Neural cell (in vitro differentiated cells): ENCODE results near the gene LDLRAD3. TPM values are rescaled to one million over a fixed set of nuclear protein-coding genes. Genes with fewer than 3 reads are reported as not detected.

Experiments used
- H2AFZ ChIP-seq: fragments of 200-600, 300-800 bp; sonication (generic), shearing (Covaris generic); 2 replicates; pipeline ENCODE4 v1.6.0; 2014; ENCODE audit warnings: low read depth, mild to moderate bottlenecking, antibody characterized with exemption, low read length, moderate library complexity
- H3F3A ChIP-seq: fragments of 200-600 bp; shearing (Covaris generic); 2 replicates; pipeline ENCODE4 v1.6.1; 2016; ENCODE audit warnings: mild to moderate bottlenecking, moderate library complexity, mixed read lengths, antibody characterized with exemption, low read length; ENCODE audit not compliant: insufficient read depth, poor library complexity, severe bottlenecking
- H3K27ac ChIP-seq: fragments of 200-600, 300-800 bp; sonication (generic), shearing (Covaris generic); 2 replicates; pipeline ENCODE4 v1.5.1; 2014; ENCODE audit warnings: mild to moderate bottlenecking, low read length, moderate library complexity
- H3K27me3 ChIP-seq: fragments of 300-800, 200-600 bp; sonication (generic), shearing (Covaris generic); 2 replicates; pipeline ENCODE4 v1.6.0; 2014; ENCODE audit warnings: mild to moderate bottlenecking, low read depth, low read length, moderate library complexity; ENCODE audit not compliant: insufficient read depth
- H3K36me3 ChIP-seq: fragments of 300-800, 200-600 bp; sonication (generic), shearing (Covaris generic); 2 replicates; pipeline ENCODE4 v1.5.1; 2014; ENCODE audit warnings: mild to moderate bottlenecking, antibody characterized with exemption, low read length, moderate library complexity; ENCODE audit not compliant: insufficient read depth
- H3K4me2 ChIP-seq: fragments of 300-800, 200-600 bp; sonication (generic), shearing (Covaris generic); 2 replicates; pipeline ENCODE4 v1.6.0; 2014; ENCODE audit warnings: mild to moderate bottlenecking, low read length
- H3K4me3 ChIP-seq: fragments of 300-800, 200-600 bp; sonication (generic), shearing (Covaris generic); 2 replicates; pipeline ENCODE4 v1.5.1; 2014; ENCODE audit warnings: mild to moderate bottlenecking, low read length, moderate library complexity
- H3K79me2 ChIP-seq: fragments of 200-600 bp; shearing (Covaris generic); replicated peaks from 2 replicates; pipeline ENCODE4 v1.6.0; 2014; ENCODE audit warnings: mild to moderate bottlenecking, low read length, moderate library complexity; ENCODE audit not compliant: insufficient read depth
- H3K9ac ChIP-seq: fragments of 300-800, 200-600 bp; sonication (generic), shearing (Covaris generic); 2 replicates; pipeline ENCODE4 v1.6.1; 2016; ENCODE audit warnings: mild to moderate bottlenecking, low read length, mixed read lengths
- H3K9me2 ChIP-seq: fragments of 200-600 bp; shearing (Covaris generic); 2 replicates; pipeline ENCODE4 v1.6.1; 2016; ENCODE audit warnings: mild to moderate bottlenecking, low read length, mixed read lengths; ENCODE audit not compliant: insufficient read depth
- H3K9me3 ChIP-seq: fragments of 200-600, 300-800 bp; sonication (generic), shearing (Covaris generic); 2 replicates; pipeline ENCODE4 v1.6.1; 2016; ENCODE audit warnings: mild to moderate bottlenecking, mixed run types, low read length, moderate library complexity, mixed read lengths
- H4K20me1 ChIP-seq: fragments of 200-600 bp; shearing (Covaris generic); 2 replicates; pipeline ENCODE4 v1.6.1; 2016; ENCODE audit warnings: mild to moderate bottlenecking, mixed run types; ENCODE audit not compliant: insufficient read depth
- EP300 ChIP-seq: fragments of 450-650 bp; conservative IDR thresholded peaks from 2 replicates; pipeline ENCODE4 v1.6.1; 2014; ENCODE audit warnings: antibody characterized with exemption, mild to moderate bottlenecking, moderate library complexity; ENCODE audit not compliant: poor library complexity, severe bottlenecking
- EZH2 ChIP-seq: fragments of 200-600, 300-800 bp; shearing (Covaris generic), sonication (generic); IDR thresholded peaks from 2 replicates; pipeline ENCODE4 v1.6.1; 2014; ENCODE audit warnings: antibody characterized with exemption, low read length, borderline replicate concordance, mild to moderate bottlenecking; ENCODE audit not compliant: insufficient read depth, poor library complexity, severe bottlenecking
- MXI1 ChIP-seq: fragments of 450-650 bp; conservative IDR thresholded peaks from 2 replicates; pipeline ENCODE4 v1.6.1; 2014; ENCODE audit warnings: antibody characterized with exemption, mild to moderate bottlenecking; ENCODE audit not compliant: poor library complexity, severe bottlenecking
- POLR2AphosphoS5 ChIP-seq: IDR thresholded peaks from 2 replicates; pipeline ENCODE4 v1.6.1; 2012
- RAD21 ChIP-seq: fragments of 450-650 bp; conservative IDR thresholded peaks from 2 replicates; pipeline ENCODE4 v1.6.1; 2014; ENCODE audit warnings: antibody characterized with exemption, mild to moderate bottlenecking, moderate library complexity
- SMC3 ChIP-seq: fragments of 450-650 bp; conservative IDR thresholded peaks from 2 replicates; pipeline ENCODE4 v1.6.1; 2014; ENCODE audit warnings: antibody characterized with exemption, mild to moderate bottlenecking, moderate library complexity; ENCODE audit not compliant: poor library complexity
- TAF1 ChIP-seq: IDR thresholded peaks from 2 replicates; pipeline ENCODE4 v1.6.1; 2012; ENCODE audit warnings: low read depth
- polyA plus RNA-seq: library from polyadenylated mRNA; depleted of rRNA; stranded (reverse); fragments of >200 nt; gene quantifications from 2 replicates; pipeline ENCODE4 v1.2.3, GENCODE V29; 2014
- TF ChIP-seq, protein P1 (sequence below): fragments of 450-650 bp; IDR thresholded peaks from 2 replicates; pipeline ENCODE4 v1.5.1; 2014; ENCODE audit warnings: antibody characterized with exemption, mild to moderate bottlenecking, moderate library complexity; ENCODE audit not compliant: poor library complexity, severe bottlenecking
- TF ChIP-seq, protein P2 (sequence below): IDR thresholded peaks from 2 replicates; pipeline ENCODE4 v1.6.1; 2012; ENCODE audit warnings: borderline replicate concordance

Gene LDLRAD3
- polyA plus RNA-seq, 1 donor from 2014 or later: 3.5 TPM

DNA sequence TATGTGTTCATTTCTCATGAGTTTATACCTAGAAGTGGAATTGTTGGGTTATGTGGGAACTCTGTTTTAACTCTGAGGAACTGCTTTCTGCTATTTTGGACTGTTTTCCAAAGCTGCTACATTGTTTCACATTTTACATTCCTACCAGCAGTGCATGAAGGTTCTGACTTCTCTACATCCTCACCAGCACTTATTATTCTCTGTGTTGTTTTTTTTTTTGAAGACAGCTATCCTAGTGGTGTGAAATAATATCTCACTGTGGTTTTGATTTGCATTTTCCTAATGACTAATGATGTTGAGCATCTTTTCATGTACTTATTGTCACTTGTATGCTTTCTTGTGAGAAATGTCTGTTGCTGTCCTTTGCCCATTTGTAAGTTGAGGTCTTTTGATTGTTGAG, 175.4 kb downstream of the LDLRAD3 start:
- H3K9ac ChIP-seq: no peak overlapping the region
- H4K20me1 ChIP-seq: no peaks in the 10 kb centered on the region
- H2AFZ ChIP-seq: no peak overlapping the region
- H3K36me3 ChIP-seq: no peaks in the 10 kb centered on the region
- H3K27ac ChIP-seq: no peak overlapping the region
- no peak for TF ChIP-seq SMC3
- no peak for TF ChIP-seq RAD21
- no peak for TF ChIP-seq MXI1
- TF ChIP-seq, protein P1, sequence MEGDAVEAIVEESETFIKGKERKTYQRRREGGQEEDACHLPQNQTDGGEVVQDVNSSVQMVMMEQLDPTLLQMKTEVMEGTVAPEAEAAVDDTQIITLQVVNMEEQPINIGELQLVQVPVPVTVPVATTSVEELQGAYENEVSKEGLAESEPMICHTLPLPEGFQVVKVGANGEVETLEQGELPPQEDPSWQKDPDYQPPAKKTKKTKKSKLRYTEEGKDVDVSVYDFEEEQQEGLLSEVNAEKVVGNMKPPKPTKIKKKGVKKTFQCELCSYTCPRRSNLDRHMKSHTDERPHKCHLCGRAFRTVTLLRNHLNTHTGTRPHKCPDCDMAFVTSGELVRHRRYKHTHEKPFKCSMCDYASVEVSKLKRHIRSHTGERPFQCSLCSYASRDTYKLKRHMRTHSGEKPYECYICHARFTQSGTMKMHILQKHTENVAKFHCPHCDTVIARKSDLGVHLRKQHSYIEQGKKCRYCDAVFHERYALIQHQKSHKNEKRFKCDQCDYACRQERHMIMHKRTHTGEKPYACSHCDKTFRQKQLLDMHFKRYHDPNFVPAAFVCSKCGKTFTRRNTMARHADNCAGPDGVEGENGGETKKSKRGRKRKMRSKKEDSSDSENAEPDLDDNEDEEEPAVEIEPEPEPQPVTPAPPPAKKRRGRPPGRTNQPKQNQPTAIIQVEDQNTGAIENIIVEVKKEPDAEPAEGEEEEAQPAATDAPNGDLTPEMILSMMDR: no peak
- TF ChIP-seq EZH2: no peak
- TF ChIP-seq TAF1: no peak
- no peak for TF ChIP-seq EP300
- TF ChIP-seq, protein P2, sequence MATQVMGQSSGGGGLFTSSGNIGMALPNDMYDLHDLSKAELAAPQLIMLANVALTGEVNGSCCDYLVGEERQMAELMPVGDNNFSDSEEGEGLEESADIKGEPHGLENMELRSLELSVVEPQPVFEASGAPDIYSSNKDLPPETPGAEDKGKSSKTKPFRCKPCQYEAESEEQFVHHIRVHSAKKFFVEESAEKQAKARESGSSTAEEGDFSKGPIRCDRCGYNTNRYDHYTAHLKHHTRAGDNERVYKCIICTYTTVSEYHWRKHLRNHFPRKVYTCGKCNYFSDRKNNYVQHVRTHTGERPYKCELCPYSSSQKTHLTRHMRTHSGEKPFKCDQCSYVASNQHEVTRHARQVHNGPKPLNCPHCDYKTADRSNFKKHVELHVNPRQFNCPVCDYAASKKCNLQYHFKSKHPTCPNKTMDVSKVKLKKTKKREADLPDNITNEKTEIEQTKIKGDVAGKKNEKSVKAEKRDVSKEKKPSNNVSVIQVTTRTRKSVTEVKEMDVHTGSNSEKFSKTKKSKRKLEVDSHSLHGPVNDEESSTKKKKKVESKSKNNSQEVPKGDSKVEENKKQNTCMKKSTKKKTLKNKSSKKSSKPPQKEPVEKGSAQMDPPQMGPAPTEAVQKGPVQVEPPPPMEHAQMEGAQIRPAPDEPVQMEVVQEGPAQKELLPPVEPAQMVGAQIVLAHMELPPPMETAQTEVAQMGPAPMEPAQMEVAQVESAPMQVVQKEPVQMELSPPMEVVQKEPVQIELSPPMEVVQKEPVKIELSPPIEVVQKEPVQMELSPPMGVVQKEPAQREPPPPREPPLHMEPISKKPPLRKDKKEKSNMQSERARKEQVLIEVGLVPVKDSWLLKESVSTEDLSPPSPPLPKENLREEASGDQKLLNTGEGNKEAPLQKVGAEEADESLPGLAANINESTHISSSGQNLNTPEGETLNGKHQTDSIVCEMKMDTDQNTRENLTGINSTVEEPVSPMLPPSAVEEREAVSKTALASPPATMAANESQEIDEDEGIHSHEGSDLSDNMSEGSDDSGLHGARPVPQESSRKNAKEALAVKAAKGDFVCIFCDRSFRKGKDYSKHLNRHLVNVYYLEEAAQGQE: no peak
- TF ChIP-seq POLR2AphosphoS5: no peak
- H3K27me3 ChIP-seq: no peaks in the 10 kb centered on the region
- no peak overlapping the region for H3K4me2 ChIP-seq
- H3F3A ChIP-seq: no peaks in the 10 kb centered on the region
- no peaks in the 10 kb centered on the region for H3K9me3 ChIP-seq
- H3K9me2 ChIP-seq: no peaks in the 10 kb centered on the region
- H3K4me3 ChIP-seq: no peak overlapping the region
- no peaks in the 10 kb centered on the region for H3K79me2 ChIP-seq

DNA sequence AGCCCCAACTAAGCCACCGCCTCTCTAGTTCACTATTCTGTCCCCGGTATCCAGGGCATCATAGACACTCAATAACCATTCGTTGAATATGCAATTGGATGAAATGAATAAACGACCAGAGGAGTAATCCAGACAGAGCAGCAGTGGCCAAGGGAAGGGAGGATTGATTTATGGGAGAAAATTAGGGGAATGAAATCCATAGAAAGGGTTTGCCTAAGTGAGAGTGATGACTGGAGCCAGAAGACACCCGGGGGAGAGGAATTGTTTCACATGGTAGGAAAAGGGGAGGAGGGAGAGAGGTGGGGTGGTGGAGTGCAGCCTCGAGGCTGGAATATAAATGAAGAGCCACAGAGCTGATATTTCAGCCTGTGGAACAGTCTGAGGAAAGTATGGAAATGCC, 177.2 kb downstream of the LDLRAD3 start:
- Histone ChIP-seq H2AFZ (no peak overlapping the region), H3F3A (no peaks in the 10 kb centered on the region), H3K4me2 (no peak overlapping the region), H4K20me1 (no peaks in the 10 kb centered on the region), H3K79me2 (no peaks in the 10 kb centered on the region), H3K36me3 (no peaks in the 10 kb centered on the region), H3K9me3 (no peaks in the 10 kb centered on the region), H3K4me3 (no peak overlapping the region), H3K9me2 (no peaks in the 10 kb centered on the region), H3K27me3 (no peaks in the 10 kb centered on the region), H3K27ac (no peak overlapping the region), H3K9ac (no peak overlapping the region)
- TF ChIP-seq, protein P1: no peak
- no peak for TF ChIP-seq TAF1
- no peak for TF ChIP-seq RAD21
- TF ChIP-seq, protein P2: no peak
- TF ChIP-seq SMC3: no peak
- no peak for TF ChIP-seq MXI1
- TF ChIP-seq POLR2AphosphoS5: no peak
- no peak for TF ChIP-seq EP300
- TF ChIP-seq EZH2: no peak
